Hematopoietic multipotent progenitor cell treated with erythropoietin and hydrocortisone succinate and interleukin-3 and kit ligand, for 6 days (in vitro differentiated cells): ENCODE data around the gene BDH1.
"Not testable (repeated sequence)": the region's sequence is repeated elsewhere in the genome, so short reads cannot be mapped to it uniquely, and the experiment has no call there.

ENCODE experiments used
- DNase-seq: peaks from one replicate; pipeline ENCODE4 v3.0.0-alpha.2; 2015

BDH1 gene

GRCh38 chr3:197577366-197578074 is 21.8 kb upstream of the BDH1 start:
- DNase-seq = no peak

GRCh38 chr3:197576838-197577237 is 21.1 kb upstream of the BDH1 start:
- no peak for DNase-seq

- DNase-seq = no peak
Measured at GRCh38 chr3:197575362-197575761, 19.6 kb upstream of the BDH1 start.

- DNase-seq = not testable (repeated sequence)
Measured at GRCh38 chr3:197574396-197574991, 18.7 kb upstream of the BDH1 start.

- no peak for DNase-seq
Measured at GRCh38 chr3:197573048-197573767, 17.4 kb upstream of the BDH1 start.

DNA sequence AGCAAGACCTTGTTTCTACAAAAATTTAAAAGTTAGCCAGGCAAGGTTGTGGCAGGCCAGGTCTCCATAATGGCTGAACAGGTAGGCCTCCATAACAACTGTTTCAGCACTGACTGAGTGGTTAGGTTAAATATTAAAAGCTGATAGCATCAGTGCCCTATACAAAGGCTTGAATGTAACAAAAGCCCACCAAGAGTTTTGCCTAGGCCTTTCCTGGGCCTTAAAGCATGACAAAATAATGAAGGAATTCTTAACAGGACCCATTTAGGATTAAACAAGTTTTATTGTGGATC is 16.1 kb upstream of the BDH1 start:
- not testable (repeated sequence) for DNase-seq

DNA sequence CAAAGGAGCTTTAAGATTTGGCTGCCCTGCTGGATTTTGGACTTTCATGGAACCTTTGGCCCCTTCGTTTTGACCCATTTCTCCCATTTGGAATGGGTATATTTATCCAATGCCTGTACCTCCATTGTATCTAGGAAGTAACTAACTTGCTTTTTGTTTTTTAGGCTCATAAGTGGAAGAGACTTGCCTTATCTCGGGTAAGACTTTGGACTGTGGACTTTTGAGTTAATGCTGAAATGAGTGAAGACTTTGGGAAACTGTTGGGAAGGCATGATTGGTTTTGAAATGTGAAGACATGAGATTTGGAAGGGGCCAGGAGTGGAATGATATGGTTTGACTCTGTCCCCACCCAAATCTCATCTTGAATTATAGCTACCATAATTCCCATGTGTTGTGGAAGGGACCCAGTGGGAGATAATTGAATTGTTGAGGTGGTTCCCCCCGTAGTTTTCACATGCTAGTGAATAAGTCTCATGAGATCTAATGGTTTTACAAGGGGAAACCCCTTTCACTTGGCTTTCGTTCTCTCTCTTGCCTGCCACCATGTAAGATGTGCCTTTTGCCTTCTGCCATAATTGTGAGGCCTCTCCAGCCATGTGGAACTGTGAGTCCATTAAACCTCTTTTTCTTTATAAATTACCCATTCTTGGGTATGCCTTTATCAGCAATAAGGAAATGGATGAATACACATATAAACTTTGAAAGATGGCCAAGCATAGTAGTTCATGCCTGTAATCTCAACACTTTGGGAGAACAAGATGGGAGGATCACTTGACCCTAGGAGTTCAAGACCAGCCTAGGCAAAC is 15.5 kb upstream of the BDH1 start:
- DNase-seq = not testable (repeated sequence)

DNA sequence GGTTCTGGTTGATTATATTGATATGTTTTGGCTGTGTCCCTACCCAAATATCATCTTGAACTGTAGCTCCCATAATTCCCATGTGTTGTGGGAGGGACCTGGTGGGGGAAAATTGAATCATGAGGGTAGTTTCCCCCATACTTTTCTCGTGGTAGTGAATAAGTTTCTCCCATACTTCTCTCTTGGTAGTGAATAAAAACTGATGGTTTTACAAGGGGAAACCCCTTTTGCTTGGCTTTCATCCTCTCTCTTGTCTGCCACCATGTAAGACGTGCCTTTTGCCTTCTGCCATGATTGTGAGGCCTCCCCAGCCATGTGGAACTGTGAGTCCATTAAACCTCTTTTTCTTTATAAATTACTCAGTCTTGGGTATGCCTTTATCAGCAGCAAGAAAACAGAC is 13.7 kb upstream of the BDH1 start:
- not testable (repeated sequence) for DNase-seq

DNA sequence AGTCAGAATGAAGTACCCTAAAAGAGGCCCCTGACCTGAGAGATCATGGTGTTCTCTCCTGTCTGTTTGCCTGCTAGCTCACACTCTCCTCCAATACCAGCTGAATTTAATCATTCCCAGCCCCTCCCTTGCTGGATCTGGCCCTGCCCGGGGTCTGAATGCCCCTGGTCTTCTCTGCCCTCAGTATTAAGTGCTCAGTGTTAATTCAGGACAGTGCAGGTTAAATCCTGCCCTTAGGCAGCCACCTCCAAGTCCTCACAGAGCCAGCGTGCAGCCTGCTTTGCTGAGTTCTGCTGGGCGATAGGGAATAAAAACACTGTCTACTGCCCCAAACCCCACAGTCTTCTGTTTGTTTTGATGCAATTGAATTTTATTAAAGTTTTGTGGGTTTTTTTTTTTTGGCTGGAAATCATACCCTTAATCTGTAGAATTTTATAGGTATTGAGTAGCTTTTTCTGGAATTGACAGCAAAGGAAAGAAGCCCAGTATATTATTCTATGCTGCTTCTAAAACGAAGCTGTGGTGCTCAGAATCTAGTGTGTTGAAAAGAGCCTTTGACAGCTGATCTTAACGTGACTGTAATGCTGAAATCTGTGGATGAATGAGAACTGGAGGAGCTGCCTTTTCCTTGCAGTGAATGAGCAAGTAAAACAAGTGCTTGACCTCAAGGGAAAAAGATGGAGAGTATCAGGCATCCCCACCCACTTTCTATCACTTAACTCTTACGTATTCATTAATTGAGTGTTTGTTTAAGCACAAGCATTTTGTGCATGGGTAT is 12.3 kb upstream of the BDH1 start:
- DNase-seq = no peak

GRCh38 chr3:197566155-197566554 is 10.4 kb upstream of the BDH1 start:
- DNase-seq = not testable (repeated sequence)

GRCh38 chr3:197564097-197564843 is 8.5 kb upstream of the BDH1 start:
- no peak for DNase-seq

DNA sequence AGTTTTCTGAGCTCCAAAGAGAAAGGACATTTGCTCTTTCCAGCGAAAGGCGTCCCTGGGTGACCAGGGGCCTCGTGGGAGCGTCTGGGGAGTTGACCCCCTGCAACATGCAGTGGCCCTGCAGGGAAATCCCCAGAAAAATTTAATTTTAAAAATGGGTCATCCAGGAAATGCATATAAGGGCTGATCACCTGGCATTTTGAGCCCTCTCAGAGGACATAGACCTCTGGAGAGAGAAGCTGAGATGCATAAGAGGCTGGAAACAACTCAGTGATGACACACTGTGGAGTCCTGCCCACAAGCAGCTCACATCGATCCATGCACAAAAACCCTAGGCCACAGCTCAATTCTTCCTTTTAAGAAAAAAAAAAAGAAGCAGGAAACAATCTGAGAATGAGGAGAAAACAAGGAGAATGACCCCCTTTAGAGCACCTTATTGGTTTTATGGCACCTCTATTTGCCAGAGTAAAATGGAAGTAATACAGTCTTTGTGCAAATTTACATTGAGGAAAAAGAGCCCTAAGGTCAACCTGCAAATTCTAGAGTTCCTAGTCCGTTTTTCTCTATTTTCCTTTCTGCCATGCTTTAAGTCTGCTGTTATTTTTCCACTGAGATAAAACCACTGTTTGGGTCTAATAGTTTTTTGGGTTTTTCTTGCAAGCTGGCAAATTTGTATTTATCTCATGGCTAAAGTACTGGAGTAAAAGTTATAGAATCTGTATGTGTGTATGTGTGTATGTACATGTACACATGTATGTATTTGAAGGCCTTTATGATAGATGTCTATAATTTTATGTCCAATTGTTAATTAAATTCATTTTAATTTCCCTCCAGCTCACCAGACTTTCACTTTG is 6.9 kb upstream of the BDH1 start:
- no peak for DNase-seq

GRCh38 chr3:197561926-197562325 is 6.2 kb upstream of the BDH1 start:
- DNase-seq = no peak

DNA sequence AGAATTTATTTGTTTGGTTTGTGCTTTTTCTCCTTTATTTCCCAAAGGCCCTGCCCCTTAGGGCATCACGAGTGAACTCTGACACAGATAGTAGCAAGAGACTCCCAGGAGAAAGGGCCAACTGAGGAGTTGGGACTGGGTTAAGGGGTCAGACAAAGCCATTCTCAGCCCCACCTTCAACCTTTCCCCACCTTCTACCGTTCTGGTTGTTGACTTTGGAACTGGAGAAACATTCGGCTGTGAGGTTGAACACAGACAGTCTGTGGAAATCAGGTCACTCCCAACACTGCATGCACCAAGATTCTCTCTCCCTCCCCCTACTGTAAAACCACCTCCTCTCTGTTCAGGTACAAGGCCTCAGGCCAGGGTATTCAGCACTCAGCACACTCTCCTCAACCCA is 3.9 kb upstream of the BDH1 start:
- DNase-seq = no peak

GRCh38 chr3:197554562-197555280 is 1.0 kb downstream of the BDH1 start:
- peak; percentile 98 for DNase-seq

DNA sequence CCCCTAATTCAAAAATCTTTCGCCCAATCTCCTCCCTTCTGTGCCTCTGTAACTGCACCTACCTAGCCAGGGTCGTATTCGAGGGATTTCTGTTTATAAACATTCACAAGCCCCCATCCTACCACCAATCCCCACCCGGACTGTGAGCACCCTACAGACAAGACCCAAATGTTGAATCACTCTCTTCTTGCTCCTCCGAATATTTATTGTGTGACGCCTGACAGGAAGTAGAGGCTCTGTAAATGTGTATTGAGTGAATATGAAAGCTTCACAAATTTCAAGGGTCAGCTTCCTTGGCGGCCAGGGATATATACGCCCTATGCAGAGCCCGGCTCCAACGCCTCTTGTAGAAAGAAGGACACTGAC is 1.6 kb downstream of the BDH1 start:
- DNase-seq = no peak

- no peak for DNase-seq
Measured at GRCh38 chr3:197552198-197552597, 3.6 kb downstream of the BDH1 start.

DNA sequence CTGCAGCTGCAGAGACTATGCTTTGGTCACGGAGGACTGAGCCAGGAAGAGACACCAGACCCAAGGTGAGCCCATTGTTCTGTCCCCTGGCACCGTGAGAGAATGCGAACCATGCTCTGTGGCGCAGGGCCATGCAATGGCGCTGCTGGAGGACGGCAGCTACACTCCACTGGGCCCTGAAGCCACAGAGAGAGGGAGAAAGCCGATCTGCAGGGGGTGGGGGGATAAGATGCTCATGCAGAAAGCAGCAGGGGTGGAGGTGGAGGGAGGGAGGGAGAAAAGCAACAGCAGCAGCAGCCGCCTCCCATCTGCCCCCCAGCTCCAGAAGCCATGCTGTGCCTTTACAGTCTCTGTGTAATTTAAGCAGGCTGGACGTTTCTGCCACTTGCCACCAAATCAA is 5.3 kb downstream of the BDH1 start:
- no peak for DNase-seq

DNA sequence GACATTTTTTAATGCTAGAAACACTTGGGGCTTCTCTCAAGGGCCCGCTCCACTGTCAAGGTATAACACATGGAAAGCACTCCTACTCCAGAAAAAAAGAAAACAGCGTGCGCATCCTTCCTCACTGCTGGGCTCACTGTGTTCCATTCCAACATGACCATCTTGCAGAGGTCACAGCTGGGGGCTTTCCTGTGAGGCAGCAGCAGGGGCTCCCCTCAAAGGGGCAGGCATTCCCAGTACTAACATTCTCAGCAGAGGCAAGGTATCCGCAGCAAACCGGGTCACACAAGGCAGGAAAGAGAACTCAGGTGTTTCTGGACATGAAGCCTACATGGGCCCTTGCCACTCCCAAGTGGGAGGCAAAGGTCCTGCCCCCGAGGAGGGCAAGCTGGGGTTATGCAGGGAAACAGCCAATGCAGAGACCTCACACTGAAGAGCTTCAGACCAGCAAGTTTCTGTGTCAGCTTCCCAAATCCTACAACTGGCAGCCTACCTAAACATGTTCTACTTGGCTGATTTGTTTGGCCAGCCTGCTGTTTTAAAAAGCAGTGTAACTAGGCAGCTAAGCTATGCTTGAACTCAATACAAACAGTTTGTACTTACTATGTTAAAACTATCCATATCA is 6.4 kb downstream of the BDH1 start:
- DNase-seq = no peak
